ENCODE results near the gene MTHFSD. TPM values are rescaled to one million over a fixed set of nuclear protein-coding genes. Genes with fewer than 3 reads are reported as not detected.

The MTHFSD gene
- total and polyA plus RNA-seq, 9 donors: 11.0 to 24.9 (median 21.8) TPM

DNA sequence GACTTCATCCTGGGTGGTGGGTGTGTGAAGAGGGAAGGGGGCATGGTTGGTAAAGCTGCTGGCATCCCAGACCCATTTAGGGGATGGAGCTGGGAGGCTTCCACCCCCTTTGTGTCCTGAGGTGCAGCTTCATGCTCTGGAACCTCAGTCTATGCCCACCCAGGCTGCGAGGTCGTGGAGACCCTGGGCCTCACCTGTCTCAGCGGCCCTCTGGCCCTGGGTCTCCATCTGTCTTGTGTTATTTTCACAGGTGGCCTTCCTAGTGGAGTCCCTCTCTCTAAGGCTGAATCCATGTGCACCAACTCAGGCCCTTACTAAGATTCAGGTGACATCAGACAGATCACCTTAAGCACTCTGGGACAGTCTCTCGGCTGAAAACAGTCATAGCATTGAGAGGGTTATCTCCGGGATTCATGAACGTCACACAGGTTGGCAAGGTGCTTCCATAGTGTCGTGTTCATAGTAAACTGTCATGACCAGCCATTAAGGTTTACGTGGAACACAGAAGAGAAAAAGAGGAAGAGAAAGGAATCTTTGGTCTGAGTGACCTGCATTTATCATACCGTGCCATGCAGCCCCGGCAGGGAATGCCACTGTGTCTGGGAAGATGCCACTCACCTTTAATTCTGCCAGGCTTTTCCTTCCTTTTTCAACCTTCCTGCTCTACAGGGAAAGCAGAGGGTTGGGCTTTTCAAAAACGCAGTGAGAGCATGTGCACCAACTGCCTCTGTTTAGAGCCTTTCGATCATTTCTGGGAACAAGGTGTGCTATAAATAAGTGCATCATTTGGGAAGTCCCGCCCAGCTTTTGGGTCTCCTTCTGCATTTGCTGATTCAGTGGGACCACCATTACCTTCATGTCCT lies 18.8 kb upstream of the MTHFSD start:
- WGBS, 3 donors: 74 to 77% (median 74%) methylated on average over 13 of the region's 13 CpGs
- TF ChIP-seq EP300 (IDR thresholded peaks at IDR 0.05) (no peak), POLR2A (IDR thresholded peaks at IDR 0.05) (no peak)
- TF ChIP-seq, protein P1, sequence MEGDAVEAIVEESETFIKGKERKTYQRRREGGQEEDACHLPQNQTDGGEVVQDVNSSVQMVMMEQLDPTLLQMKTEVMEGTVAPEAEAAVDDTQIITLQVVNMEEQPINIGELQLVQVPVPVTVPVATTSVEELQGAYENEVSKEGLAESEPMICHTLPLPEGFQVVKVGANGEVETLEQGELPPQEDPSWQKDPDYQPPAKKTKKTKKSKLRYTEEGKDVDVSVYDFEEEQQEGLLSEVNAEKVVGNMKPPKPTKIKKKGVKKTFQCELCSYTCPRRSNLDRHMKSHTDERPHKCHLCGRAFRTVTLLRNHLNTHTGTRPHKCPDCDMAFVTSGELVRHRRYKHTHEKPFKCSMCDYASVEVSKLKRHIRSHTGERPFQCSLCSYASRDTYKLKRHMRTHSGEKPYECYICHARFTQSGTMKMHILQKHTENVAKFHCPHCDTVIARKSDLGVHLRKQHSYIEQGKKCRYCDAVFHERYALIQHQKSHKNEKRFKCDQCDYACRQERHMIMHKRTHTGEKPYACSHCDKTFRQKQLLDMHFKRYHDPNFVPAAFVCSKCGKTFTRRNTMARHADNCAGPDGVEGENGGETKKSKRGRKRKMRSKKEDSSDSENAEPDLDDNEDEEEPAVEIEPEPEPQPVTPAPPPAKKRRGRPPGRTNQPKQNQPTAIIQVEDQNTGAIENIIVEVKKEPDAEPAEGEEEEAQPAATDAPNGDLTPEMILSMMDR (IDR thresholded peaks at IDR 0.05): no peak
- Histone ChIP-seq H3K4me1 (ENCODE audit: insufficient read depth) (no peaks in the 10 kb centered on the region), H3K36me3 (no peaks in the 10 kb centered on the region), H3K27ac (no peak overlapping the region), H3K4me3 (no peak overlapping the region), H3K9me3 (no peaks in the 10 kb centered on the region), H3K27me3 (peaks cover 1% of the 10 kb centered on the region)
- DNase-seq: no peak
- intact Hi-C loops (cut with DNase I): loop anchor here in 2 of 4 donors (5.0 kb wide), 2 partner anchors 188 to 483 kb away; no protein-coding TSS in a partner anchor

- no peaks in the 10 kb centered on the region for H3K36me3 ChIP-seq
- intact Hi-C loops (cut with DNase I): loop anchor here in 2 of 4 donors (5.0 kb wide), 2 partner anchors 189 to 484 kb away; no protein-coding TSS in a partner anchor
- no peaks in the 10 kb centered on the region for H3K9me3 ChIP-seq
- H3K4me3 ChIP-seq: no peak overlapping the region
- H3K27ac ChIP-seq: no peak overlapping the region
- TF ChIP-seq POLR2A (IDR thresholded peaks at IDR 0.05) (no peak), EP300 (IDR thresholded peaks at IDR 0.05) (no peak)
- WGBS, 3 donors: 59 to 65% (median 60%) methylated on average over 8 of the region's 8 CpGs
- DNase-seq: no peak
- peaks cover 2% of the 10 kb centered on the region for H3K27me3 ChIP-seq
- no peaks in the 10 kb centered on the region for H3K4me1 ChIP-seq (ENCODE audit: insufficient read depth)
Observed at GRCh38 chr16:86573215-86573614, 18.2 kb upstream of the MTHFSD start.

DNA sequence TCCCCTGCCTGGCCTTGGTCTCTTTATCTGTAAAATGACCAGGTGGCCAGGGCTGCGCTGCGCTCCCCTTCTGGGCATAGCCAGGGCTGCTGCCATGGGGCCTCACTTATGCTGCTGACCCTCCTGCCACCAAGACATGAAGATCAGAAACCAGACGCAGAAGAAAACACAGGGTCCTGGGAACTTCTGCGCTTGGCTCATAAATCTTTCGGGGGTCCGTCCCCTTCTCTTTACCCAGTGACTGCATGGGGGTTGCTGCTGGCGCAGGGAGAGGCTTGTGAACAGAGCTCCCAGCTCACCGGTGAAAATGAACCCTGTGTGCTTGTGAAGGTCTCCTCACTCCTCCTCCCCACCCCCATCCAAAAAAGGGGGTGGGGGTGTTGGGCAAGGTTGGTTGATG lies 17.6 kb upstream of the MTHFSD start:
- Histone ChIP-seq H3K27me3 (peaks cover 2% of the 10 kb centered on the region), H3K9me3 (no peaks in the 10 kb centered on the region), H3K27ac (no peak overlapping the region), H3K4me3 (no peak overlapping the region), H3K36me3 (no peaks in the 10 kb centered on the region), H3K4me1 (ENCODE audit: insufficient read depth) (no peaks in the 10 kb centered on the region)
- no peak for DNase-seq
- intact Hi-C loops (cut with DNase I): loop anchor here in 2 of 4 donors (5.0 kb wide), 2 partner anchors 190 to 485 kb away; no protein-coding TSS in a partner anchor
- TF ChIP-seq POLR2A (IDR thresholded peaks at IDR 0.05): no peak
- TF ChIP-seq, protein P1 (IDR thresholded peaks at IDR 0.05): no peak
- TF ChIP-seq EP300 (IDR thresholded peaks at IDR 0.05): no peak
- 73 to 81% (median 76%) methylated on average over 8 of the region's 8 CpGs for WGBS, 3 donors

DNA sequence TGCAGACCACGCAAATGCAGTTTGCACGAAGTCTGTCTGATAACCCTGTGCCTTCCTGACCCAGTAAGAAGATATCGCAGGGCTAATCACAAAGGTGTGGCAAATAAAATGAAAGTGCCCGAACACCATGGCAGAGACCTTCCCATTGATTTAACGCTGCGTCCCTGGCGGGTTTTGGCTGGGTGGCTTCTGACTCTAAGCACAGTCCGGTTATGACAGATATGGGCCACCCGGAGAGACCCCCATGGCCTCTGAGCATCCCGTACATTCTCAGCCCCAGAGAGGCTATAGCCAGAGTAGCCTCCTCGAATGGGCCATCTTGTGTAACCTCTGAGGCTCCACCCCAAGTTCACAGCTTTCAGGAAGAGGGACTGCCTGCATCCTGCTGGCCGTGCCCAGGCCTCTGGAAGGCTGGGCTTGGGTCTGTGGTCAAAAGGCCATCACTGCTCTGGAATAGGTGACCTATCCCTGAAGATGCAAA lies 17.0 kb upstream of the MTHFSD start:
- peaks cover 2% of the 10 kb centered on the region for H3K27me3 ChIP-seq
- no peaks in the 10 kb centered on the region for H3K36me3 ChIP-seq
- WGBS, 3 donors: 74 to 89% (median 84%) methylated on average over 12 of the region's 12 CpGs
- no peak overlapping the region for H3K4me3 ChIP-seq
- TF ChIP-seq EP300 (IDR thresholded peaks at IDR 0.05): no peak
- TF ChIP-seq POLR2A (IDR thresholded peaks at IDR 0.05): no peak
- TF ChIP-seq, protein P1 (IDR thresholded peaks at IDR 0.05): no peak
- H3K4me1 ChIP-seq (ENCODE audit: insufficient read depth): peaks cover 3% of the 10 kb centered on the region
- intact Hi-C loops (cut with DNase I): loop anchor here in 2 of 4 donors (5.0 kb wide), 2 partner anchors 190 to 485 kb away; no protein-coding TSS in a partner anchor
- H3K9me3 ChIP-seq: no peaks in the 10 kb centered on the region
- H3K27ac ChIP-seq: no peak overlapping the region
- no peak for DNase-seq

All from ovary (tissue), 9 donors.